Naive thymus-derived CD8-positive, alpha-beta T cell (primary cell): Measurements from ENCODE around the gene FCN3. TPM values are rescaled to one million over a fixed set of nuclear protein-coding genes. Genes with fewer than 3 reads are reported as not detected.

Experiments used
- ATAC-seq, 2 donors: fragments of 150-1000 bp; cut with Tn5 transposase in 1 of 2; sonication (Bioruptor Pico), chemical (Tn5 transposase) in 1 of 2; 1 replicate in 1 of 2; 2 replicates in 1 of 2; pipeline ENCODE4 v1.10.0; 2021; ENCODE audit warnings: mild to moderate bottlenecking in 2 of 2, moderate library complexity in 2 of 2
- POLR2A ChIA-PET: fragments of 350-600 bp; sonication (Branson Sonifier 250); formaldehyde crosslinking; loops from one replicate; lab custom pipeline; 2021; ENCODE audit warnings: antibody characterized with exemption; lab: Charles Lee
- DNase-seq, 10 donors: peaks; one replicate each; pipeline versions ENCODE4 v3.0.0 to v3.0.0-alpha.2; 2020 to 2022
- H3K27ac Mint-ChIP-seq, 10 donors: one replicate each; pipeline ENCODE4 v1.8.0; 2020 to 2022; ENCODE audit warnings: mild to moderate bottlenecking in 10 of 10, mixed read lengths in 10 of 10, moderate library complexity in 4 of 10, inconsistent platforms in 1 of 10
- H3K27me3 Mint-ChIP-seq, 5 donors: one replicate each; pipeline ENCODE4 v1.8.0; 2021 to 2022; ENCODE audit warnings: mixed read lengths in 5 of 5
- H3K36me3 Mint-ChIP-seq, 3 donors: one replicate each; pipeline ENCODE4 v1.8.0; 2020 to 2022; ENCODE audit warnings: mixed read lengths in 3 of 3, mild to moderate bottlenecking in 2 of 3, inconsistent platforms in 1 of 3
- H3K4me1 Mint-ChIP-seq, 4 donors: one replicate each; pipeline ENCODE4 v1.8.0; 2021 to 2022; ENCODE audit warnings: mixed read lengths in 4 of 4
- H3K4me3 Mint-ChIP-seq, 10 donors: one replicate each; pipeline ENCODE4 v1.8.0; 2020 to 2022; ENCODE audit warnings: mild to moderate bottlenecking in 10 of 10, mixed read lengths in 10 of 10, moderate library complexity in 6 of 10, inconsistent platforms in 1 of 10
- H3K9me3 Mint-ChIP-seq, 9 donors: one replicate each; pipeline ENCODE4 v1.8.0; 2020 to 2022; ENCODE audit warnings: mixed read lengths in 9 of 9, mild to moderate bottlenecking in 3 of 9, inconsistent platforms in 1 of 9, moderate library complexity in 1 of 9
- polyA plus RNA-seq, 3 donors: library from polyadenylated mRNA; unstranded; fragments of 300-500 nt; fragmentation: Illumina TruSeq; gene quantifications; one replicate each; pipeline ENCODE4 v1.2.3, GENCODE V29; 2021
- total RNA-seq, 8 experiments: library from RNA in 2 of 8; stranded (reverse) in 2 of 8; gene quantifications; one replicate each; pipeline ENCODE4 v1.2.3 and lab custom pipeline; 2021 to 2026

FCN3 gene
- total and polyA plus RNA-seq, 5 experiments from 2014 or later: not detected

GRCh38 chr1:27330786-27331185, 43.8 kb downstream of the FCN3 start:
- H3K4me3 Mint-ChIP-seq: no peak overlapping the region

GRCh38 chr1:27327964-27328363, 46.7 kb downstream of the FCN3 start:
- POLR2A ChIA-PET: interaction anchor here (0.6 to 2.6 kb wide), 3 partner anchors 13 to 561 kb away, joined by 3 to 12 read pairs (median 7); partner anchors contain the start of gene SYTL1
- peaks cover 22 to 87% (median 77%) of the 10 kb centered on the region in 4 donors for H3K4me1 Mint-ChIP-seq
- no peaks in the 10 kb centered on the region for H3K9me3 Mint-ChIP-seq
- peak overlapping the region in 1 of 10 donors; percentile 42 for H3K4me3 Mint-ChIP-seq
- H3K27ac Mint-ChIP-seq: peak overlapping the region in 6 of 10 donors; percentile 4 to 92 (median 60)
- H3K27me3 Mint-ChIP-seq: no peaks in the 10 kb centered on the region
- H3K36me3 Mint-ChIP-seq: peaks cover 0 to 66% (median 5%) of the 10 kb centered on the region in 3 donors
- no peak for DNase-seq
- no peak for ATAC-seq

More at GRCh38 chr1:27330786-27331185, 43.8 kb downstream of the FCN3 start:
- ATAC-seq (no peak), DNase-seq (no peak)
- POLR2A ChIA-PET: no interaction called here
- H3K9me3 Mint-ChIP-seq: no peaks in the 10 kb centered on the region
- H3K4me1 Mint-ChIP-seq: peaks cover 23 to 63% (median 56%) of the 10 kb centered on the region in 4 donors
- peaks cover 0 to 61% (median 0%) of the 10 kb centered on the region in 3 donors for H3K36me3 Mint-ChIP-seq
- H3K27ac Mint-ChIP-seq: peak overlapping the region in 4 of 10 donors; percentile 11 to 60 (median 36)
- H3K27me3 Mint-ChIP-seq: no peaks in the 10 kb centered on the region

GRCh38 chr1:27325286-27325685, 49.3 kb downstream of the FCN3 start:
- peaks cover 23 to 79% (median 67%) of the 10 kb centered on the region in 4 donors for H3K4me1 Mint-ChIP-seq
- ATAC-seq (no peak), DNase-seq (no peak)
- H3K27ac Mint-ChIP-seq: peak overlapping the region in 4 of 10 donors; percentile 25 to 83 (median 56)
- H3K9me3 Mint-ChIP-seq: no peaks in the 10 kb centered on the region
- peaks cover 0 to 51% (median 5%) of the 10 kb centered on the region in 3 donors for H3K36me3 Mint-ChIP-seq
- peaks cover 0 to 2% (median 0%) of the 10 kb centered on the region in 5 donors for H3K27me3 Mint-ChIP-seq
- POLR2A ChIA-PET: no interaction called here
- peak overlapping the region in 1 of 10 donors; percentile 20 for H3K4me3 Mint-ChIP-seq

- Mint-ChIP-seq H3K4me1 (peaks cover 18 to 60% (median 51%) of the 10 kb centered on the region in 4 donors), H3K4me3 (peak overlapping the region; percentile 93 to 99 (median 95)), H3K36me3 (peaks cover 0 to 37% (median 5%) of the 10 kb centered on the region in 3 donors), H3K27ac (peak overlapping the region; percentile 93 to 97 (median 96)), H3K27me3 (peaks cover 0 to 8% (median 0%) of the 10 kb centered on the region in 5 donors), H3K9me3 (no peaks in the 10 kb centered on the region)
- DNase-seq: no peak
- no peak for ATAC-seq
- POLR2A ChIA-PET: interaction anchor here (1.0 to 1.9 kb wide), 6 partner anchors 18 to 35 kb away, joined by 4 to 9 read pairs (median 4); partner anchors contain the start of gene SYTL1
These were observed 51.9 kb downstream of the FCN3 start for GRCh38 chr1:27322569-27323240.

- Mint-ChIP-seq H3K27me3 (peaks cover 0 to 8% (median 0%) of the 10 kb centered on the region in 5 donors), H3K4me1 (peaks cover 18 to 54% (median 48%) of the 10 kb centered on the region in 4 donors), H3K9me3 (no peaks in the 10 kb centered on the region), H3K36me3 (peaks cover 0 to 34% (median 5%) of the 10 kb centered on the region in 3 donors), H3K4me3 (peak within 1 kb of the TSS; percentile 93 to 99 (median 95)), H3K27ac (peak within 1 kb of the TSS; percentile 93 to 97 (median 96))
- peak; percentile 96 for ATAC-seq
- DNase-seq: peak; percentile 95 to 98 (median 96)
- POLR2A ChIA-PET: interaction anchor here (0.7 to 1.9 kb wide), 9 partner anchors 14 to 1447 kb away, joined by 3 to 9 read pairs (median 5); partner anchors contain the start of gene SYTL1
These were observed 52.6 kb downstream of the FCN3 start, which contains the start of gene TMEM222 for GRCh38 chr1:27321813-27322568. Gene TMEM222 (plus strand): TSS chr1:27322163. CDS start chr1:27322198, 35 bp downstream.

Other genes starting within 250 kb of the FCN3 start
- 10 to 100 TPM; 16.2 to 17.7 TPM for gene SLC9A1, start 219.7 kb downstream of the FCN3 start, total RNA-seq
- 10 to 100 TPM in 1 of 3 donors, 1 to 10 TPM in 2; 4.5 to 14.2 (median 8.5) TPM for gene SLC9A1, start 219.7 kb downstream of the FCN3 start, polyA plus RNA-seq
- 10 to 100 TPM; 57.4 to 58.2 TPM for gene WDTC1, start 140.2 kb downstream of the FCN3 start, total RNA-seq
- 1 to 10 TPM; 4.0 to 5.8 (median 5.6) TPM for gene WDTC1, start 140.2 kb downstream of the FCN3 start, polyA plus RNA-seq
- gene TMEM222, start 52.7 kb downstream of the FCN3 start, total RNA-seq: 10 to 100 TPM; 42.5 to 44.0 TPM
- 10 to 100 TPM; 54.1 to 57.1 (median 56.9) TPM for gene TMEM222, start 52.7 kb downstream of the FCN3 start, polyA plus RNA-seq
- 100 to 1,000 TPM; 125 to 135 TPM for gene SYTL1, start 32.8 kb downstream of the FCN3 start, total RNA-seq
- 10 to 100 TPM; 74.4 to 92.3 (median 91.9) TPM for gene SYTL1, start 32.8 kb downstream of the FCN3 start, polyA plus RNA-seq
- 10 to 100 TPM; 10.1 to 11.6 TPM for gene MAP3K6, start 7.9 kb downstream of the FCN3 start, total RNA-seq
- 1 to 10 TPM; 1.7 to 6.0 (median 3.0) TPM for gene MAP3K6, start 7.9 kb downstream of the FCN3 start, polyA plus RNA-seq
- gene CD164L2, start 8.5 kb upstream of the FCN3 start, total RNA-seq: not detected
- under 1 TPM in 1 of 3 donors, not detected in 2; 0.17 TPM for gene CD164L2, start 8.5 kb upstream of the FCN3 start, polyA plus RNA-seq
- not detected for gene GPR3, start 17.8 kb upstream of the FCN3 start, total RNA-seq
- under 1 TPM in 2 of 3 donors, not detected in 1; 0.10 to 0.28 TPM for gene GPR3, start 17.8 kb upstream of the FCN3 start, polyA plus RNA-seq
- gene WASF2, start 115.3 kb upstream of the FCN3 start, total RNA-seq: 100 to 1,000 TPM; 183 to 185 TPM
- gene WASF2, start 115.3 kb upstream of the FCN3 start, polyA plus RNA-seq: 10 to 100 TPM; 54.8 to 68.9 (median 68.5) TPM
- gene AHDC1, start 229.3 kb upstream of the FCN3 start, total RNA-seq: 10 to 100 TPM; 19.6 to 24.7 TPM
- 1 to 10 TPM in 2 of 3 donors, under 1 TPM in 1; 0.57 to 2.4 (median 1.0) TPM for gene AHDC1, start 229.3 kb upstream of the FCN3 start, polyA plus RNA-seq